GM18867 (cell line): ENCODE measurements around the gene SLC19A2.

Experiments used
- ATAC-seq: cut with Tn5 transposase; IDR thresholded peaks from one replicate; pipeline ENCODE4 v1.9.1; 2021; ENCODE audit warnings: mild to moderate bottlenecking, moderate library complexity; ENCODE audit not compliant: unreplicated experiment

Gene SLC19A2

DNA sequence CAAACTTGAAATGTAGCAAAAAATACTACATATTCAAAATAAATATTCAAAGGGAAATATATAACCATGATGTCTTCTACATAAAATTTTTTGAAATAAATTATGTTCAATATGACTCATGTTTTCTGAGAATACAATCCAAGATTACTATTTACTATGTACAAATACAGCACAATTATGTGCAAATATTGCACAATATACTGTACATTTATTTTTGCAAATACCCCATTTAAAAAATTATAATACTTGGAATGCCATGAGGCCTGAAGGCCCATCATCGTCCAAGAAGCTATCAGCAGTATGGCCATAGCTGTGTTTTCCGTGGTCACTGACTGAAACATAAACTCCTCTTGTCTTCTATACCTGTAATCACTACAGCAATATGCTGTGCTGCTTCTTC, 70.8 kb downstream of the SLC19A2 start:
- no peak for ATAC-seq
